T1000 (cell line): ENCODE measurements around the gene BAZ1A.
A peak's percentile ranks its signal among the peaks of the same experiment; 100 is the strongest.
"Not testable (repeated sequence)": the region's sequence is repeated elsewhere in the genome, so short reads cannot be mapped to it uniquely, and the experiment has no call there.

Experiments used
- DNase-seq: peaks from one replicate; lab custom pipeline; 2025; ENCODE audit warnings: mixed read lengths; lab: John Stamatoyannopoulos, UW

The BAZ1A gene

DNA sequence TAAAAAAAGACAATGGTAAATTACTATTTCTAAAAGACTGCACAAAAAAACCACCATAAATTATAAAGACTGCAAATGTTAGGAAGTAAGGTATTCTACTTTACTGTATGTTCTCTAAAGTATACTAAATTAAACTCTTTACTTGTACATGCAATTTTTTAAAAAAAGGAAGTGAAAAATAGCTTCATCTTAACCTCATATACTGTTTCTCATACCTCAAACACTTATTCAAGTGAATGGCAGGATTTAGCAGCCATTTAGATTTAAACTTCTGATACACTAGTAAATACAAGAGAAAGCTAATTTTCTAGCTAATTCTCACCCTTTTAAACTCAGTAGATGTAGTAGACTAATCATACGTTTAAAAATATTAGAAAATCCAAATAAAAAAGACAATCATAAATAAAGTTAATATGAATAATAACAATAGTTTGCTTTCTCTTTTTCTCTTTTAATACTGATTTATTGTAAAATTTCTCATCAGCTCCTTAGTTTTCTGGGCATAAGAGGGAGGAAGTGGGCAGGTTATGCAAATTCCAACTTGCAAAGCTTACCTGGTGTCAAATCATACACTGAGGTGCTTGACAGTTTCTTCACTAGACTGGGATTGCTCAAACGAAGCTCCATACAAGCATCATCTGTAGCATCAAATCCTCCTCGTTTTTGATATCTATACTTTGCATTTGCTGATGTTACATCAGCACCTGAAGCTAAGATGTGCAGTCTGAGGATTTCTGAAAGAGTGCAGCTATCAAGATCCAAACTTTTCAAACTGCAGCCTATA is 89.7 kb downstream of the BAZ1A start:
- DNase-seq: no peak

DNA sequence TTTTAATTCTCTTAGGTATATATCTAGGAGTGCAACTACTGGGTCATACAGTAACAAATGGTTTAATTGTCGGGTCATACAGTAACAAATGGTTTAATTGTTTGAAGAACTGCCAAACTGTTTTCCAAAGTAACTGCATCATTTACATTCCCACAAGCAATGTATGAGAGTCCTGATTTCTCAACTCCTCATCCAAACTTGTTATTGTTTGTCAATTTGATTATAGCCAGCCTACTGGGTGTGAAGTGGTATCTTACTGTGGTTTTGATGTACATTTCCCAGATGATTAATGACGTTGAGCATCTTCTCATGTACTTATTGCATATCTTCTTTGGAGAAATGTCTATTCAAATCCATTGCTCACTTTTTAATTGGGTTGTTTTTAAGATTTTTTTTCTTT is 93.1 kb downstream of the BAZ1A start:
- DNase-seq: no peak

DNA sequence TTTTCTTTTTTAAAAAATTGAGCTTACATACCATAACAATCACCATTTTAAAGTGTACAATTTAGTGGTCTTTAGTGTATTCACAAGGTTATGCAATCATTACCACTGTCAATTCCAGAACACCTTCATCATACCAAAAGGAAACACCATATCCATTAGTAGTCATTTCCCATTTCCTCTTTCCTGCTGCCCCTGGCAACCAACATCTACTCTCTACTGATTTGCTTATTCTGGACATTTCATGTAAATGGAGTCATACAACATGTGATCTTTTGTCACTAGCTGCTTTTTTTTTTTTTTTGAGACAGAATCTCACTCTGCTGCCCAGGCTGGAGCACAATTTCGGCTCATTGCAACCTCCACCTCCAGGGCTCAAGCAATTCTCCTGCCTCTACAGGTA is 93.9 kb downstream of the BAZ1A start:
- peak; percentile 3 for DNase-seq

DNA sequence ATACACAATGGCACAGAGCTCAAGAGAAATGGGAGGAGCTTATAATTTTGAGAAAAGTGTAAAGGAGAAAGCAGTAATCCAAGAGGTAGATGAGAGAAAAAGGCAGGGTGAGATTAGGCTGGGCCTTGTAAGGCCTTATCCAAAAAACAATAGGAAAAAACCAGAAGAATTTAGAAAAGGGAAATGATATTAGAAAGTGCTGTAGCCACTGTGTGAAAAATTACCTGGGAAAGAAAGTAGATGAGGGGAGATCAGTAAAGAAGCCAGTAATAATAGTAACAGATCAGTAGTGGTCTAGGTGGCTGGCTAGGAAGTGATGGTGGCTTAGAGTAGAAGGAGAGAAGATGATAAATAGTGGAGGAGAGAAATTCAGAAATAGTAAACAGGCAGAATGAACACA is 94.5 kb downstream of the BAZ1A start:
- no peak for DNase-seq

DNA sequence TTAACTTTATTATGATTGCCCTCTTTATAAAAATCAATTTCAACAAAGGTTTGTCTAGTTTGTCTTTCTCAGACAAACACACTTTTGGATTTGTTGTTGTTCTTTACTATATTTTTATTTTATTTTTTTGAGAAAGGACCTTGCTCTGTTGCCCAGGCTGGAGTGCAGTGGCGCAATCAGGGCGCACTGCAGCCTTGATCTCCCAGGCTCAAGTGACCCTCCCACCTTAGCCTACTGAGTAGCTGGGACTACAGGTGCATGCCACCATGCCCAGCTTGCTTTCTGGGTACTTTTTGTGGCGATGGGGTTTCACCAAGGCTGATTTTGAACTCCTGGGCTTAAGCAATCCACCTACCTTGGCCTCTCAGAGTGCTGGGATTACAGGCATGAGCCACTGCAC is 96.4 kb downstream of the BAZ1A start:
- no peak for DNase-seq

- no peak for DNase-seq
These were observed 98.5 kb downstream of the BAZ1A start for GRCh38 chr14:34776611-34777010.

DNA sequence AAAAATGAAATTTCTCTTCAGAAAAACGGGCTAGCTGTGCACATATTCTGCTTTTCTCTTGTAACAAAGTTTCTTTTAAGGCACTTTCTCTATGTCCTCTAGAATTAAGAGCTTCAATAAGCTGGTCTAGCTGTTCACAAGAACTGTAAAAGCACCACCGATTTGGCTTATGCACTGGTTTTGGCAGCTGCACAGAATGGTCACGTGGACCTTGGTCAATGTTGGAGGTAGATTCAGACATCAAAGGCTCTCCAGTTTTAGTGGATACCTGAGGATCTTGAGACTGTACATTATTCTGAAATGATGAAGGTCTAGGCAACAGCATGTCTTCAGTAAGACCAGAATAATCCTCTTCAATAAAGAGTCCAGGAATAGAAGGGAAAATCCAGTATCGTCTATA is 99.2 kb downstream of the BAZ1A start:
- DNase-seq: no peak

- DNase-seq: no peak
These were observed 99.8 kb downstream of the BAZ1A start for GRCh38 chr14:34775342-34775741.

GRCh38 chr14:34770901-34771300 is 104.3 kb downstream of the BAZ1A start:
- DNase-seq: no peak

- DNase-seq: no peak
These were observed 108.6 kb downstream of the BAZ1A start for GRCh38 chr14:34766606-34767005.

GRCh38 chr14:34766060-34766459 is 109.1 kb downstream of the BAZ1A start:
- no peak for DNase-seq

GRCh38 chr14:34755215-34755614 is 119.9 kb downstream of the BAZ1A start:
- no peak for DNase-seq

GRCh38 chr14:34754687-34755086 is 120.5 kb downstream of the BAZ1A start:
- DNase-seq: no peak

- DNase-seq: no peak
These were observed 124.5 kb downstream of the BAZ1A start for GRCh38 chr14:34750670-34751069.

DNA sequence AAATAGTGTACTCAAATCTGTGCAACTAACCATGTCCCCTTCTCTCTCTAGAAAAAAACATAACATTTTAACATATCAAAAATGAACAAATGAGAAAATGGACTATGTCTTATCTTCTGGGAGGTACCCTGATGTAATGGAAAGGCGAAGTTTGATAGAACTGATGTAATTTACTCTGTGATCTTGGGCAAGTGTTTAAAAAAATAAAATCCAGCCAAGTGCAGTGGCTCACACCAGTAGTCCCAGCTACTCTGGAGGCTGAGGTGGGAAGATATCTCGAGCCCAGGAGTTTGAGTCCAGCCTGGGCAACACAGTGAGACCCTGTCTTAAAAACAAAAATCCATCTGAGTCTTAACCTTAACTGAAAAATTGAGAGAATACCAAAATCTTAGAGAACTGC is 124.9 kb downstream of the BAZ1A start:
- no peak for DNase-seq

DNA sequence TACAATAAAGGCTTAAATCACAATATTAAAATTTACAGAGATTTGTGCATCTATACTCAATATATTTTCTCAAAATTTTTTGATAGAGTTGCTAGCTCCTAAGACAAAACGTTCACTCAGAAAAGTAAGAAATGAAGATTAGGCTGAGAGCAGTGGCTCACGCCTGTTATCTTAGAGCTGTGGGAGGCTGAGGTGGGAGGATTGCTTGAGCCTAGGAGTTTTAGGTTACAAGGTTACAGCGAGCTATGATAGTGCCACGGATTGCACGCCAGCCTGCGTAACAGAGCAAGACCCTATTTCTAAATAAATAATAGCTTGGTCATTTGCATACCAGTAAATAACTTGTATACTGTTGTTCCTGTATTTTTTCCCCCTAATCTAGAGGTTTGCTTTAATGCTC is 125.8 kb downstream of the BAZ1A start:
- no peak for DNase-seq

- DNase-seq: no peak
These were observed 132.7 kb downstream of the BAZ1A start for GRCh38 chr14:34742270-34743115.

DNA sequence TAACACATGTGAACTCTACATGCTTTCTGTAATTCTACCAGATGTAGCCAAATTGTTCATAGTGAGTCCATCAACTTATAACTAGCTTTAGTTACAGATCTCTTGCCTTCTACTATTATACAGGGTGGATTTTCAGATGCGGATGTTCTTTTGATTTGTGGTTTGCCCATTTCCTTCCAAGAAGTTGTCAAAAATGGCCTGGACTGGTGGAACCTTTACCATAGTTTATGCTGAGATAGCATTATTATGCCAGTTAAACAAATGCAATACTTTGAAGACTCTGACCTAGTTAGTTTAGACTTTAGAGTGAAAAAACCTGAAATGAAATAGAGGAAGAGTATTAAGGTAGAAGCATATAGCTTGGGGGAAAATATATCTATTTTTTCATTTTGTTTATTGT is 133.3 kb downstream of the BAZ1A start:
- no peak for DNase-seq

GRCh38 chr14:34740139-34740538 is 135.0 kb downstream of the BAZ1A start:
- DNase-seq: not testable (repeated sequence)

GRCh38 chr14:34737079-34737478 is 138.1 kb downstream of the BAZ1A start:
- not testable (repeated sequence) for DNase-seq

DNA sequence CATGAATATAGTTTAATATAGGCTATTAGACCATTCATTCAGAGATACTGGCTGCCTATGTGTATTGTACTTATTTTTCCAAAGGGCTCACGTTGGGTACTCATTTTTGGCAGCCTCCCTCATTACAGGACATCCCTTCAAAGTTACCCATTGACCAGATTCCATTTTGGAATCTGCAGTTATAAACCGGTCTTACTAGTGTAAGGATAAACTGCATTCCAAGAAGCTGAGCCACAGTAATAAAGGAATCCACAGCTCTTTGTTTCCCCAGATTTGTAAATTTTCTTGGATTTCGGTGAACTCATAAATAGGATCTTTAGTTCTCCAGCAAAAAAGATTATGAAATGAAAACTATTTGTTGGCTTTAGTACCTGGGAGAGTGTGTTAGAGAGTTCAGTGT is 141.9 kb downstream of the BAZ1A start:
- DNase-seq: no peak

GRCh38 chr14:34732802-34733201 is 142.4 kb downstream of the BAZ1A start:
- DNase-seq: no peak

DNA sequence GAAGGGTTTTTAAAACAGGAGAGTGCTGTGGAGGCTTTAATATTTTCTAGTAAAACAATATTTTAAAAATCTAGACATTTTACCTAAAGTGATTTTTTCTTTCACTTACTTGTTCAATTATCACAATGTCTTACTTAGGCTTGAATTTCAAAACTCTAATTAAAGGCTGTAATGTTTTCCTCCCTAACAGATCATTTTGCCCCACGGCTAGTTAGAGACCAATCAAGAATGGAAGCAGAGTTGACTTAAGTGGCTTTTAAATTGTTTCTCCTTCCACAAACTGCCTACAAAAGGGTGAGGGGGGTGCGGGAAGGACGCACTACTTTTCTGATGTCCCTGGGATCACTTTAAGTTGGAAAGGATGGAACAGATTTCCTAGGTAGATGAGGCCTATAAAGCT is 151.3 kb downstream of the BAZ1A start:
- no peak for DNase-seq
